Endothelial cell of umbilical vein (primary cell): ENCODE results near the gene MCTP2. TPM values are rescaled to one million over a fixed set of nuclear protein-coding genes. Genes with fewer than 3 reads are reported as not detected.

Source experiments
- BruUV-seq: library from RNA; stranded (reverse); fragments of 400-500 nt; replicated peaks from 2 replicates; lab custom pipeline; 2021; lab: Mats Ljungman, UMichigan
- CTCF ChIA-PET: fragments of 300-600, 350-600 bp; sonication (Branson Sonifier 250); formaldehyde crosslinking; loops from one replicate; lab custom pipeline; 2021; ENCODE audit warnings: antibody characterized with exemption, inconsistent platforms; lab: Charles Lee
- POLR2A ChIA-PET: fragments of 300-600, 350-600 bp; sonication (Branson Sonifier 250); formaldehyde crosslinking; loops from one replicate; lab custom pipeline; 2021; ENCODE audit warnings: antibody characterized with exemption, inconsistent platforms; lab: Charles Lee
- DNase-seq: peaks from one replicate; pipeline ENCODE4 v3.0.0-alpha.2; 2011; ENCODE audit warnings: low read depth, low spot score
- FAIRE-seq: peaks from 2 replicates; lab custom pipeline; 2011; peaks lifted over from hg19 to GRCh38; lab: Jason Lieb, UNC
- H2AFZ ChIP-seq: 2 replicates; pipeline ENCODE4 v1.6.0; 2012; ENCODE audit warnings: low read depth, low read length, control low read depth, inconsistent platforms
- H3K27ac ChIP-seq: 2 replicates; pipeline ENCODE4 v1.5.1; 2011; ENCODE audit warnings: low read depth, mild to moderate bottlenecking, control low read depth, low read length, moderate library complexity; ENCODE audit not compliant: insufficient read depth
- H3K27me3 ChIP-seq, 2 experiments: 2 replicates each; pipeline versions ENCODE4 v1.6.0 to v1.6.1; 2011; ENCODE audit warnings: low read length in 2 of 2, mixed read lengths in 1 of 2; ENCODE audit not compliant: control insufficient read depth in 2 of 2, insufficient read depth in 2 of 2
- H3K36me3 ChIP-seq, 2 experiments: 2 replicates in 1 of 2; 3 replicates in 1 of 2; pipeline ENCODE4 v1.5.1; 2011; ENCODE audit warnings: low read length in 2 of 2, mild to moderate bottlenecking in 1 of 2, moderate library complexity in 1 of 2; ENCODE audit not compliant: control insufficient read depth in 2 of 2, insufficient read depth in 2 of 2; ENCODE audit errors: extremely low read depth in 1 of 2
- H3K4me1 ChIP-seq: 3 replicates; pipeline ENCODE4 v1.5.1; 2011; ENCODE audit warnings: mild to moderate bottlenecking, low read length; ENCODE audit not compliant: control insufficient read depth, insufficient read depth; ENCODE audit errors: extremely low read depth
- H3K4me2 ChIP-seq: 2 replicates; pipeline ENCODE4 v1.6.1; 2011; ENCODE audit warnings: low read length, control low read depth, mixed read lengths; ENCODE audit not compliant: insufficient read depth
- H3K4me3 ChIP-seq, 3 experiments: fragments of 200-600 bp in 1 of 3; sonication (generic), shearing (Covaris generic) in 1 of 3; replicated peaks in 1 of 3; 2 replicates each; pipeline ENCODE4 v1.5.1; 2011 to 2016; ENCODE audit warnings: control low read depth in 3 of 3, low read length in 3 of 3, mild to moderate bottlenecking in 2 of 3, inconsistent platforms in 1 of 3, low read depth in 1 of 3, moderate library complexity in 1 of 3; ENCODE audit not compliant: insufficient read depth in 1 of 3
- H3K79me2 ChIP-seq: 2 replicates; pipeline ENCODE4 v1.6.0; 2012; ENCODE audit warnings: low read length, inconsistent platforms; ENCODE audit not compliant: control insufficient read depth, insufficient read depth
- H3K9ac ChIP-seq: replicated peaks from 2 replicates; pipeline ENCODE3; 2011; ENCODE audit warnings: low read length, control low read depth; ENCODE audit not compliant: insufficient read depth; ENCODE audit errors: extremely low read depth
- H3K9me1 ChIP-seq: replicated peaks from 3 replicates; pipeline ENCODE4 v1.6.0; 2011; ENCODE audit warnings: mild to moderate bottlenecking, low read length; ENCODE audit not compliant: control insufficient read depth, insufficient read depth; ENCODE audit errors: extremely low read depth
- H3K9me3 ChIP-seq: replicated peaks from 2 replicates; pipeline ENCODE4 v1.5.1; 2012; ENCODE audit warnings: low read length, inconsistent platforms; ENCODE audit not compliant: control insufficient read depth, insufficient read depth
- H4K20me1 ChIP-seq: replicated peaks from 2 replicates; pipeline ENCODE3; 2011; ENCODE audit warnings: mild to moderate bottlenecking, low read length; ENCODE audit not compliant: control insufficient read depth, insufficient read depth; ENCODE audit errors: extremely low read depth
- CTCF ChIP-seq, 2 donors: IDR thresholded peaks; 1 replicate in 1 of 2; 2 replicates in 1 of 2; pipeline ENCODE4 v1.5.1; 2011; ENCODE audit warnings: low read length in 2 of 2, mild to moderate bottlenecking in 2 of 2, moderate library complexity in 2 of 2, control low read depth in 1 of 2, inconsistent platforms in 1 of 2, low read depth in 1 of 2; ENCODE audit not compliant: insufficient read depth in 1 of 2; ENCODE audit errors: extremely low read depth in 1 of 2
- EZH2 ChIP-seq: IDR thresholded peaks from 2 replicates; pipeline ENCODE4 v1.6.1; 2012; ENCODE audit warnings: borderline replicate concordance, low read depth, mild to moderate bottlenecking, moderate library complexity, low read length, inconsistent platforms; ENCODE audit not compliant: severe bottlenecking
- FOS ChIP-seq: IDR thresholded peaks from 2 replicates; pipeline ENCODE4 v1.6.1; 2011; ENCODE audit warnings: mild to moderate bottlenecking, low read length, moderate library complexity, borderline replicate concordance; ENCODE audit not compliant: insufficient read depth
- GATA2 ChIP-seq: IDR thresholded peaks from 2 replicates; pipeline ENCODE4 v1.7.0; 2011; ENCODE audit warnings: low read depth, mild to moderate bottlenecking, moderate library complexity, mixed read lengths, low read length; ENCODE audit not compliant: insufficient read length, insufficient read depth
- JUN ChIP-seq: IDR thresholded peaks from 2 replicates; pipeline ENCODE4 v1.6.1; 2011; ENCODE audit warnings: borderline replicate concordance, low read depth; ENCODE audit not compliant: insufficient read length, insufficient read depth
- MAX ChIP-seq: IDR thresholded peaks from 2 replicates; pipeline ENCODE4 v1.6.1; 2011; ENCODE audit not compliant: insufficient read depth, insufficient read length
- MYC ChIP-seq: IDR thresholded peaks from one replicate; pipeline ENCODE4 v1.6.1; 2011; ENCODE audit warnings: mild to moderate bottlenecking, low read depth, low read length
- POLR2A ChIP-seq: IDR thresholded peaks from 2 replicates; pipeline ENCODE4 v1.6.1; 2012; ENCODE audit warnings: low read depth, mild to moderate bottlenecking, control low read depth, low read length
- POLR2AphosphoS5 ChIP-seq: IDR thresholded peaks from 2 replicates; pipeline ENCODE4 v1.6.1; 2012; ENCODE audit warnings: low read depth, mild to moderate bottlenecking, control low read depth, low read length, moderate library complexity; ENCODE audit not compliant: insufficient read depth
- dilution Hi-C: fragments of 300-500 bp; cut with MboI; formaldehyde crosslinking; loops from one replicate; pipeline ENCODE4 v1.15.0; 2019; ENCODE audit warnings: low sequenced_read_pairs; ENCODE audit not compliant: extremely low pct_ligation_motif_present
- intact Hi-C: fragments of 100-400 bp; cut with micrococcal nuclease; formaldehyde crosslinking; loops from one replicate; pipeline ENCODE4 v1.10.0; 2022
- polyA plus RNA-seq, 4 experiments: library from polyadenylated mRNA; depleted of rRNA in 3 of 4; stranded (reverse) in 3 of 4; unstranded in 1 of 4; fragments of >200 nt; gene quantifications; 2 replicates each; pipeline versions ENCODE4 v1.2.1 to v1.2.3, GENCODE V29; 2011 to 2012; ENCODE audit warnings: missing spikeins in 1 of 4
- total RNA-seq: library from RNA; stranded (reverse); gene quantifications from 2 replicates; pipeline ENCODE4 v1.2.3, GENCODE V29; 2021

MCTP2 gene
- total and polyA plus RNA-seq, 2 donors (not counting 3 experiments of a cell fraction or from before 2014, with no cell fraction given) = 0.01 to 0.75 TPM

GRCh38 chr15:94417501-94418293 lies 186.3 kb downstream of the MCTP2 start:
- H4K20me1 ChIP-seq = no peaks in the 10 kb centered on the region
- H3K9me1 ChIP-seq = no peaks in the 10 kb centered on the region
- dilution Hi-C loops (loop anchor here (25.0 kb wide), 1 partner anchor 245 kb away; no protein-coding TSS in a partner anchor), intact Hi-C loops (loop anchor here (10.0 kb wide), 1 partner anchor 837 kb away; no protein-coding TSS in a partner anchor)
- no peaks in the 10 kb centered on the region for H3K79me2 ChIP-seq
- TF ChIP-seq POLR2A (no peak), JUN (no peak), GATA2 (no peak), MYC (no peak), FOS (no peak), POLR2AphosphoS5 (no peak), EZH2 (no peak), MAX (no peak), CTCF (IDR thresholded peaks at IDR 0.05; ENCODE audit: extremely low read depth in 1 of 2, insufficient read depth in 1 of 2, low read depth in 1 of 2, low read length in 2 of 2) (no peak)
- no peak overlapping the region for H3K4me3 ChIP-seq
- no peaks in the 10 kb centered on the region for H3K36me3 ChIP-seq
- no peaks in the 10 kb centered on the region for H3K27me3 ChIP-seq
- no peaks in the 10 kb centered on the region for H3K4me1 ChIP-seq
- no peaks in the 10 kb centered on the region for H3K9me3 ChIP-seq
- FAIRE-seq (no peak), DNase-seq (no peak)
- H3K9ac ChIP-seq = no peak overlapping the region
- H3K4me2 ChIP-seq = no peak overlapping the region
- CTCF ChIA-PET = no interaction called here
- no TSS peak for BruUV-seq
- no peak overlapping the region for H2AFZ ChIP-seq
- POLR2A ChIA-PET = no interaction called here
- H3K27ac ChIP-seq = no peak overlapping the region
